HG03135 (cell line): ENCODE data around the gene TSC1.
"Not testable (repeated sequence)": the region's sequence is repeated elsewhere in the genome, so short reads cannot be mapped to it uniquely, and the experiment has no call there.

ENCODE experiments used
- ATAC-seq: cut with Tn5 transposase; IDR thresholded peaks from one replicate; pipeline ENCODE4 v1.9.1; 2021; ENCODE audit warnings: mild to moderate bottlenecking, moderate library complexity; ENCODE audit not compliant: unreplicated experiment

Gene TSC1

DNA sequence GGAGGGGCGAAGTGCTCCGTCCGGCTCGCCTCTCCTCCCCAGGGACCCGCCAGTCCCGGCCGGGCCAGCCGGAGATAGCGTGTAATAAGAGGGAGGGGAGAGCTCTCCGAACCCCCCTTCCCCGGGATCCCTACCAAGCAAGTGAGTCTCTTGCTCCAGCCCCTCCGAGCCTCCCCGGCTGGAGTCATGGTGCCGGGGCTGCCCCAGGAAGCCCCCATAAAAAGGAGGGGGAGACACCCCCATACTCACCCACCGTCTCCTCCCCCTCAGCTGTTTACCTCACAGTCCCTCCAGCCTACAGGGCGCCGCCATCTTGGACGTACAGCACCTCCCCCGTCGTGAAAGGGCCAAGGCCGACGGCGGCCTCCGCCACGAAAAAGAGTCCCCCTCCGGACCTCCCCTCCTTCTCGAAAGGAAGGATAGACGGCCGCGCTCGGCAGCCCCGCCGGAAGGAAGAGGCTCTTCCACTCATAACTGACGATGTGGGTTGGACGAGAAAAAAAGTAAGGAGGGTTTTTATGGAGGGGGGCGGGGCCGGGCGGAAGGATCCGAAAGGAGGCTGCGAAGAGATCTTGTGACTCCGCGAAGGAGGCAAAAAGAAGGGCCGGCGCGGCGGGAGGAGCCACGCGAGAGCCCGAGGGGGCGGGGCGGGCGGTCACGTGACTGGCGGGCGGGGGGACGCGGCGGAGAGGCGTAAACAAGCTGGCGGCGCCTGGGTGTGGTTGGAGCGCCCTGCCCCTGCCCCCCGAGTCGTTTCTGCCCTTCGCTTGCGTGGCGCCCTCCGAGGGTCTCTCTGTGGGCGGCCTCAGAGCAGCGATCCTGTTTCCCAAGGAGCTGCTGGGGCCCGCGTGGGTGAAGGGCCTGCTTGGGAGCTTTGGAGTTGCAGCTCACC, at the start of gene TSC1:
Gene TSC1, minus strand, starts transcription at position 323 of the 892 bp plus-strand sequence. CDS start 15,744 bp downstream, outside the sequence.
- peak; percentile 62 for ATAC-seq

DNA sequence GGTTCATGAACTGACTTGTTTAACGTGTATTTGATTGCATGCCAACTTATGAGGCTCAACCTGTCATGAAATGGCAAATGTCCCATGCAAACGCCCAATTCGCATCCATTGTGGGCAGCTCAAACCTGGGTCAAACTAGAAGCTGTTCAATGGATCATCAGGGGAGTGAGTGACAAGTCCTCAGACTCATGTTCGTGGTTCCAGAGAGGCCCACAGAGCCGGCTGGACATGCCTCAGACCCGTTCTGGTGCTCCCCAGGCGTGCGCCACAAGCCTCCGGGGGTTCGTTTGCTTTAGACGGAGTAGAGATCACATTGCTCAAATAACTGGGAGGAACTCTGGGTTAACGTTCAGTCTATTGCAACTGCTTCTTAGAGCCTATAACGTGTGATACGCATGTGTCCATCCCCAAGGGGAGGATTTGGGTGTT, 49.1 kb upstream of the TSC1 start:
- no peak for ATAC-seq

DNA sequence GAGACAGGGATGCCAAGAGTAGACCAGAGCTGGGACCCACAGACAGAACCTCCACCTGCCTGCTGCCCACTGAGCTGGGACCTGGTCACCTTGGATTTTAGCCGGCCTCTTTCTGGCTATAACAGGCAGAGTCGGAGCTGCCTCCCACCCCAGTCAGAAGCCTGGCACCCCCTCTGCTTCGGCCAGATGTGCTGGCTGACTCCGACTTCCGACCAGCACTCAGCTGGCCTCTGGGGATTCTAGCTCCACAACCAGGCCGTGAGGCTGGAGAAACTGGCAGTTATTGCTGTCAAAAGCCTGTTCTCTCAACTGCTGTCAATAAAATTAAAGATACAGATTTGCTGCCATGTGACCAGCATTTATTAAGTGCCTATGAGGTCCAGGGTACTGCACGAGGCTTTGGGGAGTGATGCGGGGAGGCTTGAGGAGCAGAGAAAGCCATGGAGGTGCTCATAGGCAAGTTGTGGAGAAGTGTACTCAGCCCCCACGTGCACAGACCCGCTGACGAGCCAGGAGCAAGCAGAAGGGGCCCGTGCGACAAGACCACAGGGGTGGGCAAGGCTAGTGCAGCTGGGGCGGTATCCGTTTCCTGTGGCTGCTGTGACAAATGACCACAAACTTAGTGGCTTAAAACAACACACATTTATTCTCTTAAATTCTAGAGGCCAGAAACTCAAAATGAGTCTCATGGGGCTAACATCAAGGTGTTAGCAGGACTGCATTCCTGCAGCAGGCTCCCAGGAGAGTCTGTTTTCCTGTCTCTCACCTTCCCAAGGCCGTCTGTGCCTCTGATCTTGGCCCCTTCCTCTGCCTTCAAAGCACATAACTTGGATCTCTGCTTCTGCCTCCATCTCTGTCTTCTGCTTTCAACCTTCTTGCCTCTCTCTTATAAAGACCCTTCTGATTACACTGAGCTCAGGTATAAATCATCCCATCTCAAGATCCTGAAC, 47.2 kb upstream of the TSC1 start:
- no peak for ATAC-seq

DNA sequence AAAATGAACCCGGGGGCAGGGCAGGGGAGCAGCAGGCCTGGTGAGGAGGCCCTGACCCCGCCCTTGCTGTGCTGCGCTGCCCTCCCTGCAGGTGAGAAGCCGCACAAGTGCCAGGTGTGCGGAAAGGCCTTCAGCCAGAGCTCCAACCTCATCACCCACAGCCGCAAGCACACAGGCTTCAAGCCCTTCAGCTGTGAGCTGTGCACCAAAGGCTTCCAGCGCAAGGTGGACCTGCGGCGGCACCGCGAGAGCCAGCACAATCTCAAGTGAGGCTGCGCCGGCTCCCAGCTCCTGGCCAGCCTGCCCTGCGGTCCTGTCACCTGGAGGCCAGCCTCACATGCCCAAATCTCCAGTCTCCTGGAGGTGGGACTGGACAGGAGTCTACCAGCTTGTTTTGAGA, 46.4 kb upstream of the TSC1 start:
- ATAC-seq, result no peak

DNA sequence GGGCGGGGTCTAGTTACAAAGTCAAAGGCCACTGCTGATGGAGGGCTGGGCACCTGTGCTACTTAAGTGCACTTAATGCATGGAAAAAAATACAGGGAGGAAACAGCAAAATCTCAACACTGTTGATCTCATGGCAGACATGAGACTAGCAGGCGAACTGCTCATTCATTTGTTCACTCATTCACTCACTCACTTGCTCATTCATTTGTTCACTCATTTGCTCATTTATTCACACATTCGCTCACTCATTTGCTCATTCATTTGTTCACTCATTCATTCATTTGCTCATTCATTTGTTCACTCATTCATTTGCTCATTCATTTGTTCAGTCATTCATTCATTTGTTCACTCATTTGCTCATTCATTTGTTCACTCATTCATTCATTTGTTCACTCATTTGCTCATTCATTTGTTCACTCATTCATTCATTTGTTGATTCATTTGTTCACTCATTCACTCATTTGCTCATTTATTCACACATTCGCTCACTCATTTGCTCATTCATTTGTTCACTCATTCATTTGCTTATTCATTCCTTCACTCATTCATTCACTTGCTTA, 45.7 kb upstream of the TSC1 start:
- not testable (repeated sequence) for ATAC-seq

DNA sequence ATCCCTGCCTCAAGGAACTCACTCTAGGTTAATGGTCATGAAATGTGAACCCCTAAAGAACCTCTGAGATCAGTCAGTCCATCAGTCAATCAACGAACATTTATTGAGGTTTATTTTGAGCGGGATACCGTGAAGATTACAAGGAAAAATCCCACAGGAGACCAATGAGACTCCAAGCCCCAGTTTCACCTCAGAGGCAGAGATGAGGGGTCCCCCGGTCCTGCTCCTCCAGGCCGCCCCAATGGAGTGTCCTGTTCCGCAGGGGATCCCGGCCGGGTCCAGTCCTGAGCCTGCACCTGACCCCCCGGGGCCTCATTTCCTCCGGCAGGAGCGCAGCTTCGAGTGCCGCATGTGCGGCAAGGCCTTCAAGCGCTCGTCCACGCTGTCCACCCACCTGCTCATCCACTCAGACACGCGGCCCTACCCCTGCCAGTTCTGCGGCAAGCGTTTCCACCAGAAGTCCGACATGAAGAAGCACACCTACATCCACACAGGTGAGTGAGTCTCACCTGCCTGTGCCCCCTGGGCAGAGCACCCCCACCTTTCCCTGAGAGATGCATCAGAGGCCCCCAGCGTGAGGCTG, 45.1 kb upstream of the TSC1 start:
- ATAC-seq, result no peak

DNA sequence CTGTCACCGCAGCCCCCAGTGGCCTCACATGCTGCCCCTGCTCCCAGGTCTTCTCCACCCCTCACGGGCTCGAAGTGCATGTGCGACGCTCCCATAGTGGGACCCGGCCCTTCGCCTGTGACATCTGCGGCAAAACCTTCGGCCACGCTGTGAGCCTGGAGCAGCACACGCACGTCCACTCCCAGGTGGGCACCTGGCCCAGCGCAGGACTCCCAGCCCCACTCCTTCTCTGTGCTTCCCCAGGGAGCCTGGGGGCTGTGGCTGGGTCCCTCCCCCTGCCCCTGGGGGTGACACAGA, 44.5 kb upstream of the TSC1 start:
- no peak for ATAC-seq

DNA sequence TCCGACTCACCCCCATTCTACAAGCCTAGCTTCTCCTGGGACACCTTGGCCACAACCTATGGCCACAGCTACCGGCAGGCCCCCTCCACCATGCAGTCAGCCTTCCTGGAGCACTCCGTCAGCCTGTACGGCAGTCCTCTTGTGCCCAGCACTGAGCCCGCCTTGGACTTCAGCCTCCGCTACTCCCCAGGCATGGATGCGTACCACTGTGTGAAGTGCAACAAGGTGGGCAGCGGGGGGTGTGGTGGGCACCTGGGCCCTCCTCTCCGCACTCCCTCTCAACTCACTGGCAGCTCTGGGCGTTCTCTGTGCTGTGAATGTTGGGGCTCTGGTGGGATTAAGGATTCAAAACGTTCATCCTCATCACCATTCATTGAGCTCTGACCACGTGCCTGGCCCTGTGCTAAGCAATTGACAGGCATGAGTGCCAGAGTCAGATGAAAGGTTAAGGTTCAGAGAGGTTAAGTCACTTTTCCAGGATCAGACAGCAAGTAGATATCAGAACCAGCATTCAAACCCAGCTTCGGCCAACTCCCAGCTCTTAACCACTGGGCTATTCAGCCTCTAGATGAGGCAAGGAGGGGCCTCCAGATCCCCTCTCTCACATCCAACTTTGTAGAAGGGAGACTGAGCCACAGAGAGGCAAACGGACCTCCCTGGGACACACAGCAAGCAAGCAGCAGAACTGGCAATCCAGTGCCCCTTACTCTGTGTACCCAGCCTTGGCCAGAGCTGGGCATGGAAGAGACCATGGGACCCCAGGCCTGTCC, 44.0 kb upstream of the TSC1 start:
- no peak for ATAC-seq

DNA sequence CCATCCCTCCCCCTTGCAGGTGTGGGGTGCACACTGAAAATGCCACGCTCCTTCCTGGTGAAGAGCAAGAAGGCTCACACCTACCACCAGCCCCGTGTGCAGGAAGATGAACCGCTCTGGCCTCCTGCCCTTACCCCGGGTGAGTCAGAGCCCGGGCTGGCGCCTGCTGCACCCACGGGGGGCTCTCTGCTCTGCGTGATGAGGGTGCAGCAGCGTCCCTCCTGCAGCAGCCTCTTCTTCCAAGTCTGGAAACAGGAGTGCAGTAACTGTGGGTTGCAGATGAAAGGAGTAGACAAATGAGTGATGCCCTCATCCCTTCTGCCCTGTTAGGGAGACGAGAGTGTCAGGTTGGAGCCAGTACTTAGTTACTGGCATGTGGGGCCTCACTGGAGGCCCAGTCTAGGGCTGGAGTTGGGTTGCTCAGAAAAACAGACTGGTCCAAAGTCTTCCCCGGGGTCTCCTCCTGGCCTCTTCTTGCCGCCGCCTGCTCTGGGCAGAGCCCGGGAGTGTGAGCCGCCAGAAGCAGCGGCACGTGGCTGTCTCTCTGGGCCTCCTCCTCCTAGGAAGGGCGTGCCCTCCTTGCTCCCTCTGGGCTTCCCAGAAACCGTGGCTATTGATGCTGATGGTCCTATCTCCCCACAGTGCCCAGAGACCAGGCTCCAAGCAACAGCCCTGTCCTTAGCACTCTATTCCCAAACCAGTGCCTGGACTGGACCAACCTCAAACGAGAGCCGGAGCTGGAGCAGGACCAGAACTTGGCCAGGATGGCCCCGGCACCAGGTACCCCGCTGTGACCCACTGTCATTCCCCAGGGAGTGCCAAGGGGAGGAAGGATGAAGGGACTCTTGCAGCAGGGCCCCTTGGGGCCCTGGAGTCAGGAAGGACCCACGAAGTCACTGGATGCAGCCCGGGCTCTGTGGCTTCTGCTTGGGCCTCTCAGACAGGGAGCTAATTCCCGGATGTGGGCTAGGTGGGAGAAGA, 42.5 kb upstream of the TSC1 start:
- ATAC-seq, result no peak

DNA sequence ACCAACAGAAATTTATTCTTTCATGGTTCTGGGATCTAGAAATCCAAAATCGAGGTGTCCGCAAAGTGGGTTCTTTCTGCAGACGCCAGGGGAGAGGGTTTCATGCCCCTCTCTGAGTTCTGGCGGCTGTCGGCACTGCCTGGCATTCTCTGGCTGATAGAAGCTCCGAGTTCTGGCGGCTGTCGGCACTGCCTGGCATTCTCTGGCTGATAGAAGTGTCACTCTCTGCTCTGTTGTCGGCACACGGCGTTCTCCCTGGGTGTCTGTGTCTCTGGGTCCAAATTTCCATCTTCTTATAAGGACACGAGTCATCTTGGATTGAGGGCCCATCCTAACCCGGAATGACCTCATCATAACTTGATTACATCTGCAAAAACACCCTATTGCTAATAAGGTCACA, 41.7 kb upstream of the TSC1 start:
- ATAC-seq, result no peak

DNA sequence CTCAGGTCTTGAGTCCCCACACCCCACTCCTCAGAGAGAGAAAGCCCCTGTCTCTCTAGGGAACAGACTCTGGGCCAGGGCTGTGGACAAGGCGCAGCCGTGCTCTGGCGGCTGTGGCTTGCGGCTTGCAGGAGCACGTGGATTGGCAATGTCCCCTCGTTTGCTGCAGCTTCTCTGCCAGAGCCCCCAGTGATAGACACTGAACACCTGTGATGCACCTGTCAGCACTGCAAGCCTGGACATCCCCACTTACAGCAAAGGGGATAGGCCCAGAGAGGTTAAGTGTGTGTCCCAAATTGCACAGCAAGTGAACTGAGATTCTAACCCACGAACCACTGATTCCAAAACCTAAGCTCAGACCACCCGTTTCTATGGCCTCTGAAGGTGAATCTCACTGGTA, 41.1 kb upstream of the TSC1 start:
- ATAC-seq, result no peak

DNA sequence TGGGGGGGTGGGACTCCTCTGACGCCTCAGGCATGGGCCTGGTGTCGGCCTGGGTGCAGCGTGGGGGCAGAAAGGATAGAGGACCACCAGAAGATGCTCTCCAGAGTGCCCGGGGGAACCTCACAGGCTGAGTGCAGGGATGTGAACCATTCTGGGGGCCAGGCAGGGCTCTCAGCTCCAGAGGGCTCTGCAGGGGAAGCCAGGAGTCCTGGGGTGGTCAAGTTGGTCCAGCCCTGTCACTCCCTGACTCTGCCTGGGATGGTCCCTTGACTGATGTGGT, 40.6 kb upstream of the TSC1 start:
- ATAC-seq, result no peak

DNA sequence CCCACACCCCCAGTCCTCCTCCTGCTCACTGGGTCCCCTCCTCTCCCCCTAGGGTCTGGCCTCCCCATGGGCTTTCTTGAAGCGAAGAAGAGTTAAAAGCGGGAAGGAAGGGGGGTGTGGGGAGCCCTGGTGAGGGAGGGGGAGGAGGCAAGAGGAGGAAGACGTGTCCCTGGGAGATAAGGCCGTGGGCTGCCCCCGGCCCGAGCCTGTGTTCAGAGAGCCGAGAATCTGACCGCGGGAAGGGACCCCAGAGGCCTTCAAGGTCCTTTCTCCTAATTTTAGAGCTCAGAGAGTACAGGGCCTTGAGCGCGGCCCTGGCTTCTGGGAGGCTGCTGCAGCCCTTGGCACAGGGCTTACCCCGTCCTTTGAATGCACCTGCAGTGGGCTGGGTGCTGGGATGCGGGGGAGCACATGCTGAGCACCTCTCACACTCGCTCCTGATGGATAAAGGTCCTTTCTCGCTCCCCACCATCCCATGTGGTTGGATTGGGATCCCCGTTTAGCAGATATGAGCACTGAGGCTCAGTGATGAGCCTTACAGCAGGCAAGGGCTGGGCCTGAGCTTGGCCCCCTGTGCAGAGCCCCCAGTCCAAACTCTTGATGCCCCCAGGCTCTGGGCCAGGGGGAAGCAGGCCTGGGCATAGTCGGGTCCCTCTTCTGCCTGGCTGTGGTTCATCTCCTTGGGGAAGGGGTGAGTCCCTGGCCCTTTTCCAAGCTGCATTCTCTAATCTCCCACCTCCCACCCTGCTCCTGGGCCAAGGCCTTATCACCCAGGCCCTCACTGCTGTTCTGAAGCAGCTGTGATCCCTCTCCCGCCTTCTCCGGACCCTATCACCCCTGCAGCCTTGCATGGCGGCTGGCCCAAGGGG, 40.0 kb upstream of the TSC1 start:
- no peak for ATAC-seq

DNA sequence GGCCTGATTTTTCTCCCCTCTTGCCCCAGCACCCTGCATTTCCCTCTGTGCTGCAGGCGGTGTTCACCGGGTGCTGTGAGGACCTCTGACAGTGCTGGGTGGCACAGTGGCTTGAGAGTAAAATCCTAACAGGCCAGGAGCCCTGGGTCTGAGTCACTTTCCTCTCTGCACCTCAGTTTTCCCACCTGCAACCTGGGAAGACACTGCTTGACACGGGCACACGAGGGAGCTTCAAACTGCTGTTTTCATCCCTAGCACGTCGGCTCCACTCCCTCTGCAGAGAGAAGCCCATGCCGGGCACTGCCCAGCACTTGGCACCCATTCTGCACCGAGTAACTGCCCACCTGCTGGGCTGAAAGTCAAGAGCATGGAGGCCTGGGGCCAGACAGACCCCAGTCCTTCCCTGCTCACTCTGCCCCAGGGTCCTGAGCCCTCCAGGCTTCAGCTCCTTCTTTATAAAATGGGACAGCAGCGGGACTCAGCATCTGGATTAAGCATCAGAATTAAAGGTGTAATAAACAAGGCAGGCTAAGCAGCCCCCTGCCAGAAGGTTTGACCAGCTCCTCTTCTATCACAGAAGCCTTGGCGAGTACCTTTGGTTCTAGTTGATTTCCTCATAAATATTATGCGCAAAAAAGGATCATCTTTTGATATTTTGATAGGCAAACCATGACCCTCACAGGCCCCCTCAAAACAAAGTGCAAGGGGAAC, 39.2 kb upstream of the TSC1 start:
- no peak for ATAC-seq

DNA sequence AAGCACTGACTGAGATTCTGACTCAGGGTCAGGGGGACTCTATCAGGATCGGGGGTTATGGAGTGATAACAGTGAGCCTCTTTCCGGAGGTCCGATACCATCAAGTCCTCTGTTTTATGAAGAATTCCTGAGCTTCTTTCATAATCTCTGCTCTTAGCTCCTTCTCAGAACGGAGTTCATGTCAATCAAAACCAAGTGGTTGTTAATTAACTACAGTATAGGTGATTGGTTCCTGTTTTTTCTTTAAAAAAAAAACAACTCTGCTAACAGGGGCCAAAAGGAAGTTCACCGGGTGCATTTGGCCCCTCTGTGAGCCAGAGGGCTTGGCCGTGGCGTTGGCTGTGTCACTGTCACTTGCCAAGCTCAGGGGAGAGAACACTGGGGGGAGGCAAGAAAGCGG, 38.0 kb upstream of the TSC1 start:
- peak; percentile 68 for ATAC-seq

DNA sequence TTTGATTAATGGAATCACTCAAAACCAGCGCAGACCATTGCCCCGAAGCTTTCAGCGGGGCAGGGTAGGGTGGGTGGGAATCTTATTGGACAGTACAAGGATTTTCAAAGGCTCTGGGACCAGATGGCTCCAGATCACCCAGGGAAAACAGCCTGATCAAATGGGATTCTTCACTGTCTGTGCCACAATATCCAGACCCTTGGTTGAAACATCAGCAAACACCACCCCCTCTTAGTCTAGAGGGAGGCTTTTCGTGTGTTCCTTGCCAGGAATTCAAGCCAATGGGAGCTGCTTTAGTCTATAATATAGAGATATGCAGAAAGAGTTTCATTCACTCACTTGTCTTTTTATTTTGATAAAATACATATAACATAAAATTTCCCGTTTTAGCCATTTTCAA, 35.7 kb upstream of the TSC1 start:
- no peak for ATAC-seq

DNA sequence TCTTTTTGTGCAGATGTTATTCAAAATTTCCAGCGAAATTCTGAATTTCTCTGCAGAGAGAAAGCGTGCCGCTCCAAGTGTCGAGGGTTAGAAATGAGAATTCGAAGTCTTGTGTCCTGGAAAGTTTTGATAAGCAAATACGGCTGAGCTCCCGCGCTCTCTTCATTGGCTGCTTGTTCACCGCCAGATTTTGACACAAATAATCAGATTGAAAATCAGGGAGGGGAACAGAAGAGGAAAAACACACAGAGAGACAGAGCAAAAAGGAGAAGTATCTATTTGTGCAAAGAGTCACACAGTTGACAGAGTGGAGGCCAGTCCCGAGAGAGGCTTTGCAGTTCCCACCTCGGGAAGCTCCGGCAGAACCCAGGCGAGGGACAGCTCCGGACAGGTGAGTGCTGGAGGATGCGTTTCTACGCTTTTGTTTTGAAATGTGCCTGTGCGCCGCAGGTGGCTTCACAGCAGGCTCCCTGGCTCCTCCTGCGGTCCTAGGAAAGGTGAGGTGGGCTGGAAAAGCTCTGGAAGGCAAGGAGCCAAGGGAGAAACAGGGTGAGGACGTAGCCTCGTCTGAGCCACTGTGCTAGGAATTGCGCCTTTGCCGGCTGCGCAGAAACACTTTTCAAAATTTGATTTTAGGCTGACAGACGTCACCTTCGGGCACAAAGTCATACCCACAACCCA, 34.2 kb upstream of the TSC1 start, which contains the start of gene GFI1B:
Gene GFI1B, plus strand, starts transcription at position 244 of the 681 bp plus-strand sequence. CDS start 7,985 bp downstream, outside the sequence.
- ATAC-seq, result no peak
